Measurements from ENCODE around the gene CEP126. TPM values are rescaled to one million over a fixed set of nuclear protein-coding genes. Genes with fewer than 3 reads are reported as not detected.

CEP126 gene
- total RNA-seq, 1 donor from 2014 or later: 9.4 TPM

Other genes starting within 250 kb of the CEP126 start
- gene ANGPTL5, start 1.5 kb downstream of the CEP126 start, total RNA-seq (ENCODE audit: unreplicated experiment): not detected
- not detected for gene CFAP300, start 132.4 kb downstream of the CEP126 start, total RNA-seq (ENCODE audit: unreplicated experiment)
- gene YAP1, start 195.4 kb downstream of the CEP126 start, total RNA-seq (ENCODE audit: unreplicated experiment): 158 TPM

Data from endothelial cell (in vitro differentiated cells).